Activated CD4-positive, alpha-beta T cell treated with anti-CD3 and anti-CD28 coated beads, Interleukin-2, amount 50 U/mL, for 24 hours (primary cell): ENCODE data around the gene AFM.
"Not testable (repeated sequence)": the region's sequence is repeated elsewhere in the genome, so short reads cannot be mapped to it uniquely, and the experiment has no call there.

Experiments used
- DNase-seq, 2 donors: peaks; one replicate each; pipeline ENCODE4 v3.0.0-alpha.2; 2020; ENCODE audit warnings: low read depth in 1 of 2, low spot score in 1 of 2

AFM gene

DNA sequence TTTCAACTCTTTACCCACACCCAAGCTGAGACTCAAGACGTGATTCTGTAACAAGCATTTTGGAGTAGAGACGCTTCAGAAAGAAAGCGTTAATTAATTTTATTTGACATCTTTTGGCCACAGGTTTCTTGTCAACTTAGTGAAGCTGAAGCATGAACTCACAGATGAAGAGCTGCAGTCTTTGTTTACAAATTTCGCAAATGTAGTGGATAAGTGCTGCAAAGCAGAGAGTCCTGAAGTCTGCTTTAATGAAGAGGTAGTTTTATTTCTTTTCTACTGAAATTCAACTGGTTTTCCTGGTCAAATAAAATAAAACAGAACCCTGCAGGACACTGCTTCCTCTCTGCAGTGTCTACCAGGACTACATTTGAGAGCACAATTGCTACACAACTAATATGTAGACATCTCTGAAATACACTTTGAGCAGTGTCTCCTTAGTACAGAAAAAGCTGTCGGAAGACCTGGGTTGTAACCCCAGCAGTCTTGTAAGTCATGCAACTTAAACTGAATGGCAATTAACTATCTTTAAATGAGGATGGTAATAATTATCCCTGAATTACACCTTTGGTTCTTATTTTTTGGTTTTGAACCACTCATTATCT, 20.2 kb downstream of the AFM start:
- DNase-seq: no peak

GRCh38 chr4:73505567-73505966, 24.0 kb downstream of the AFM start:
- no peak for DNase-seq

- DNase-seq: no peak
Measured at GRCh38 chr4:73507541-73507940, 26.0 kb downstream of the AFM start.

DNA sequence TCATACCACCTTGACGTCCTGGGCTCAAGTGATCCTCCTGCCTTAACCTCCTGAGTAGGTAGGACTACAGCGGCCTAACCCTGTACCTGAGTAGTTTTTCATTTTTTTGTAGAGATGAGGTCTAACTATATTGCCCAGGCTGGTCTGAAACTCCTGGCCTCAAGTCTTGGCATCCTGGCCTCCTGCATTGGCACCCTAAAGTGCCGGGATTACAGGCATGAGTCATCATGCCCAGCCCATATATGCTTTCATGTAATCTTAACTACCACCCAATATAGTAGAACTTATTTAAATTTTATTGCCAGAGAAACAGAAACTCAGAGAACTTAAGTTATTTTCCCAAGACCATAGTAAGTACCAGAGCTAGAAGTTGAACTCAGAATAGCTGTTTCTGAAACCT, 27.1 kb downstream of the AFM start:
- no peak for DNase-seq

DNA sequence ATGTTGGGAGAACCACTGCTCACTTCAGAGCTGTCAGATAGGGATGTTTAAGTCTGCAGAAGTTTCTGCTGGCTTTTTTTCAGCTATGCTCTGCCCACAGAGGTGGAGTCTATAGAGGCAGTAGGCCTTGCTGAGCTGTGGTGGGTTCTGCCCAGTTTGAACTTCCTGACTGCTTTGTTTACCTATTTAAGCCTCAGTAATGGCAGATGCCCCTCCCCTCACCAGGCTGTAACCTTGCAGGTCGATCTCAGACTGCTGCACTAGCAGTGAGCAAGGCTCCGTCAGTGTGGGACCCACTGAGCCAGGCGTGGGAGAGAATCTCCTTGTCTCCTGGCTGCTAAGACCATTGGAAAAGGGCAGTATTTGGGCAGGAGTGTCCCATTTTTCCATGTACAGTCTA, 36.8 kb downstream of the AFM start:
- no peak for DNase-seq

GRCh38 chr4:73520821-73521220, 39.3 kb downstream of the AFM start:
- DNase-seq: no peak

DNA sequence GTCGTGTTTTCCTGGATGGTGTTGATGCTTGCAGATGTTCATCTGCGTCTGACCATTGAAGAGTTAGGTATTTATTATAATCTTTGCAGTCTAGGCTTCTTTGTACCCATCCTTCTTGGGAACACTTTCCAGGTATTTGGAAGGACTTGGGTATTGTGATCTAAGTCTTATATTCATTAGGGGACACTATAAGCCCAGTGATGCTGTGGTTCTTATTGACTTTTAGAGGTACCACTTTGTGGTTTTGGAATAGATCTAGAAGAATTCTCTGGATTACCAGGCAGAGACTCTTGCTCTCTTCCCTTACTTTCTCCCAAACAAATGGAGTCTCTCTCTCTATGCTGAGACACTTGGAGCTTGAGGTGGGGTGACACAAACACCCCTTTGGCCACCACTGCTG, 41.6 kb downstream of the AFM start:
- no peak for DNase-seq

DNA sequence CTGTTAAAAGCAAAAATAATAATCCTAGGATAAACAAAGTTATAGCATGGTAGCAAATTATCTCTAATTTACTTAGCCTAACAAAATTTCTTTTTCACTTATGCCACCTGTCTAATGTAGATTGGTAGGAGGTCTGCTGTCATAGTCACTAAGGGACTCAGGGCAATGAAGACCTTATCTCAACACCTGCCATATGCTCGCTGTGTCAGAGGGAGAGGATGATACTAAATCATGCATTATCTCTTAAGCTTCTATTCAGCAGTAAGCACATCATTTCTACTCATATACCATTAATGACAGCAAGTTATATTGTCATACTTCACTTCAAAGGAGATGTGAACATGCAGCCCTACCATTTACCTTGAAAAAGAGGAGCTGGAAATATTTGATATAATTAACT, 44.1 kb downstream of the AFM start:
- no peak for DNase-seq

GRCh38 chr4:73527196-73527595, 45.7 kb downstream of the AFM start:
- DNase-seq: no peak

GRCh38 chr4:73528171-73528570, 46.6 kb downstream of the AFM start:
- DNase-seq: no peak

- DNase-seq: no peak
Measured at GRCh38 chr4:73533515-73534422, 52.2 kb downstream of the AFM start.

DNA sequence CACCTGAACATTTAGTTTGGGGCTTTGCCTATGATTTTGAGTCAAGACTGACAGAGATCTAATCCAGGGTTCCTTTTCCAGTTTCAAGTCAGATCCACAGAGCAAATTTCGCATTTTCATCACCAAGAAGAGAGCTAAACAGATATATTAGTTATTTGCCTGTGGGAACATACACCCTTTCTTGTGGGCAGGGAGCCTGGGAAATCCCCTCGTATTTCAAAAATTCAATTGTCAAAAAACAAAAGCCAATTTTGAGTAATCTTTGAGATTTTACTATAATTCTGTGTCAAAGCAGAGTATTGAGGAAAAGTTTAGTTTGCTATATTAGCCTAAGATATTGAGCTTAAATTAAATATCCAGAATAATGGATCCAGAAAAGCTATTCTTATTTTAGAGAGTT, 56.6 kb downstream of the AFM start:
- DNase-seq: no peak

- DNase-seq: no peak
Measured at GRCh38 chr4:73539386-73539785, 57.8 kb downstream of the AFM start.

- no peak for DNase-seq
Measured at GRCh38 chr4:73540826-73541225, 59.3 kb downstream of the AFM start.

GRCh38 chr4:73541251-73541650, 59.7 kb downstream of the AFM start:
- DNase-seq: no peak

- DNase-seq: no peak
Measured at GRCh38 chr4:73544620-73545019, 63.1 kb downstream of the AFM start.

- not testable (repeated sequence) for DNase-seq
Measured at GRCh38 chr4:73550865-73551264, 69.3 kb downstream of the AFM start.
